Psoas muscle (tissue), 8 donors: ENCODE data around the gene DIRAS2. TPM values are rescaled to one million over a fixed set of nuclear protein-coding genes. Genes with fewer than 3 reads are reported as not detected.

Experiments used
- ATAC-seq, 4 donors: fragments of 200-7000 bp; cut with Tn5 transposase; one replicate each; pipeline ENCODE4 v1.9.1; 2020; ENCODE audit warnings: moderate library complexity in 3 of 4, mild to moderate bottlenecking in 2 of 4
- DNase-seq, 2 donors: peaks; one replicate each; pipeline ENCODE4 v3.0.0-alpha.2; 2020
- H3K27ac ChIP-seq: fragments of 200-600 bp; one replicate; pipeline ENCODE4 v1.8.0; 2022
- H3K27me3 ChIP-seq, 3 donors: fragments of 200-600 bp in 1 of 3; one replicate each; pipeline versions ENCODE4 v1.6.1 to v1.8.0; 2013 to 2022; ENCODE audit warnings: low read length in 2 of 3, mild to moderate bottlenecking in 2 of 3, moderate library complexity in 1 of 3; ENCODE audit not compliant: insufficient read depth in 3 of 3
- H3K36me3 ChIP-seq, 2 donors: fragments of 200-600 bp in 1 of 2; one replicate each; pipeline versions ENCODE4 v1.6.1 to v1.8.0; 2013 to 2022; ENCODE audit warnings: low read depth in 1 of 2, mild to moderate bottlenecking in 1 of 2, moderate library complexity in 1 of 2; ENCODE audit not compliant: insufficient read depth in 1 of 2
- H3K4me1 ChIP-seq: fragments of 200-600 bp; one replicate; pipeline ENCODE4 v1.8.0; 2022
- H3K4me3 ChIP-seq: fragments of 200-600 bp; one replicate; pipeline ENCODE4 v1.8.0; 2022; ENCODE audit warnings: mild to moderate bottlenecking
- H3K9me3 ChIP-seq: fragments of 200-600 bp; one replicate; pipeline ENCODE4 v1.8.0; 2022
- WGBS, 3 donors: extraction: QIAGEN DNeasy Blood & Tissue Kit; methylation state at CpG; one replicate each; pipeline versions ENCODE4 v1.1.6 to v1.1.7; 2013; 5-methylcytosine and 5-hydroxymethylcytosine counted together
- intact Hi-C, 2 donors: fragments of 100-400 bp; cut with DNase I; formaldehyde crosslinking; loops; one replicate each; pipeline versions ENCODE4 v1.11.0 to v1.14.2; 2022
- polyA plus RNA-seq, 3 donors: library from polyadenylated mRNA; stranded (reverse); fragments of 200-250 nt; gene quantifications; one replicate each; pipeline ENCODE4 v1.2.3, GENCODE V29; 2013
- total RNA-seq, 4 donors: library from RNA; stranded (reverse); fragmentation: NEBNext Ultra II Directional in 2 of 4; extraction: Animal tissue kit (Norgen Biotek cat#: 25700) in 2 of 4; gene quantifications; one replicate each; pipeline versions ENCODE4 v1.2.1 to v1.2.4, GENCODE V29; 2021 to 2023
- TF ChIP-seq, protein P1 (sequence below): fragments of 200-600 bp; IDR thresholded peaks from one replicate; pipeline ENCODE4 v1.8.0; 2022; ENCODE audit warnings: antibody characterized with exemption
- donor health status: healthy with polysubstance abuse.
- donor health status: DM: no; HTN: no; CAD: no; lungs with moderate emphysema.
- donor health status: Bipolar disorder and iron deficiency.
- donor health status: healthy.
- donor health status: DM: yes; HTN: yes; CAD: no.
- donor health status: DM: no; HTN: no; CAD: no.
- donor health status: DM: no; HTN: no; CAD: no.
- donor health status: DM: yes; HTN: yes; CAD: no.

DIRAS2 gene
- total and polyA plus RNA-seq, 7 donors = 0.05 to 0.07 (median 0.06) TPM; not detected in 4

DNA sequence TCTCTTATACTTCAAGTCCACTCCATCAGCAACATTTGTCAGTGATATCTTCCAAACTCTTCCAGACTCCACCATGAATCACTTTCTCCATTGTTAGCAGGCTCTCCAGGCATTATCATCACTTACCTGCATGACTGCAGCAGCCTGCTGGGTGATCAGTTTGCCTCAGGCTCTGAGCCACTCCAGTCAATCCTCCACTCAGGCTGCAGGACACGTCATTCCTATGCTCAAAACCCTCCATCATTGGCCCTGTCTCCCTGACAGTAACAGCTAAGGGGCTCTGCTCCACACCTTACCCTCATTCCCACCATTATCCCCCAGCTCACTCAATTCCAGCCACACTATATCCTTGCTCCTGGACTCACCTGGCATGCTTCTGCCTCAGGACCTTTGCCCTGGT is 10.7 kb downstream of the DIRAS2 start:
- ATAC-seq = no peak
- no peaks in the 10 kb centered on the region for H3K4me1 ChIP-seq
- DNase-seq = no peak
- no peaks in the 10 kb centered on the region for H3K9me3 ChIP-seq
- no peaks in the 10 kb centered on the region for H3K27me3 ChIP-seq
- WGBS, 3 donors = 72 to 88% (median 80%) methylated on average over 1 of the region's 1 CpG
- intact Hi-C loops = no loop called here
- H3K4me3 ChIP-seq = no peak overlapping the region
- no peak overlapping the region for H3K27ac ChIP-seq
- no peaks in the 10 kb centered on the region for H3K36me3 ChIP-seq
- TF ChIP-seq, protein P1, sequence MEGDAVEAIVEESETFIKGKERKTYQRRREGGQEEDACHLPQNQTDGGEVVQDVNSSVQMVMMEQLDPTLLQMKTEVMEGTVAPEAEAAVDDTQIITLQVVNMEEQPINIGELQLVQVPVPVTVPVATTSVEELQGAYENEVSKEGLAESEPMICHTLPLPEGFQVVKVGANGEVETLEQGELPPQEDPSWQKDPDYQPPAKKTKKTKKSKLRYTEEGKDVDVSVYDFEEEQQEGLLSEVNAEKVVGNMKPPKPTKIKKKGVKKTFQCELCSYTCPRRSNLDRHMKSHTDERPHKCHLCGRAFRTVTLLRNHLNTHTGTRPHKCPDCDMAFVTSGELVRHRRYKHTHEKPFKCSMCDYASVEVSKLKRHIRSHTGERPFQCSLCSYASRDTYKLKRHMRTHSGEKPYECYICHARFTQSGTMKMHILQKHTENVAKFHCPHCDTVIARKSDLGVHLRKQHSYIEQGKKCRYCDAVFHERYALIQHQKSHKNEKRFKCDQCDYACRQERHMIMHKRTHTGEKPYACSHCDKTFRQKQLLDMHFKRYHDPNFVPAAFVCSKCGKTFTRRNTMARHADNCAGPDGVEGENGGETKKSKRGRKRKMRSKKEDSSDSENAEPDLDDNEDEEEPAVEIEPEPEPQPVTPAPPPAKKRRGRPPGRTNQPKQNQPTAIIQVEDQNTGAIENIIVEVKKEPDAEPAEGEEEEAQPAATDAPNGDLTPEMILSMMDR = no peak

GRCh38 chr9:90629991-90630390 is 12.6 kb downstream of the DIRAS2 start:
- intact Hi-C loops = no loop called here
- WGBS, 3 donors = 78 to 85% (median 79%) methylated on average over 3 of the region's 3 CpGs
- Histone ChIP-seq H3K4me3 (no peak overlapping the region), H3K4me1 (no peaks in the 10 kb centered on the region), H3K27ac (no peak overlapping the region), H3K9me3 (no peaks in the 10 kb centered on the region), H3K36me3 (no peaks in the 10 kb centered on the region), H3K27me3 (no peaks in the 10 kb centered on the region)
- ATAC-seq (no peak), DNase-seq (no peak)
- TF ChIP-seq, protein P1 = no peak

- Histone ChIP-seq H3K36me3 (no peaks in the 10 kb centered on the region), H3K27ac (no peak overlapping the region), H3K4me1 (no peaks in the 10 kb centered on the region), H3K4me3 (no peak overlapping the region), H3K27me3 (peaks cover 0 to 4% (median 0%) of the 10 kb centered on the region in 3 donors), H3K9me3 (no peaks in the 10 kb centered on the region)
- WGBS, 3 donors = 71 to 78% (median 78%) methylated on average over 6 of the region's 6 CpGs
- intact Hi-C loops = no loop called here
- ATAC-seq (no peak), DNase-seq (no peak)
- TF ChIP-seq, protein P1 = no peak
Observed at GRCh38 chr9:90629354-90629753, 13.3 kb downstream of the DIRAS2 start.

GRCh38 chr9:90616806-90617205 is 25.8 kb downstream of the DIRAS2 start:
- intact Hi-C loops = no loop called here

DNA sequence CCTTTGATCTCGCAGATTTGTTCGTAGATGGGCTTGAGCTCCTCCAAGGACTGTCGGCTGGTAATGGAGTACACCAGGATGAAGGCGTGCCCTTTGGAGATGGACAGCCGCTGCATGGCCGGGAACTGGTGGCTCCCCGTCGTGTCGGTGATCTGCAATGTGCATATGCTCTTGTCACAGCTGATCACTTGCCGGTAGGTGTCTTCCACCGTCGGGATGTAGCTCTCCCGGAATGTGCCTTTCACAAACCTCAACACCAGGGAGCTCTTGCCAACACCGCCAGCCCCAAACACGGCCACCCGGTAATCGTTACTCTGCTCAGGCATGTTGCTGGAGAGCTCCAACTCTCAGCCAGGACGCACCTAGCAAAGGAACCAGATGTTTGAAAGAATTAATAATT is 29.1 kb downstream of the DIRAS2 start:
- intact Hi-C loops = no loop called here
- WGBS, 3 donors = 91 to 92% (median 91%) methylated on average over 18 of the region's 18 CpGs

More at GRCh38 chr9:90616806-90617205, 25.8 kb downstream of the DIRAS2 start:
- Histone ChIP-seq H3K27ac (no peak overlapping the region), H3K4me1 (no peaks in the 10 kb centered on the region), H3K36me3 (no peaks in the 10 kb centered on the region), H3K9me3 (no peaks in the 10 kb centered on the region), H3K27me3 (no peaks in the 10 kb centered on the region), H3K4me3 (no peak overlapping the region)
- TF ChIP-seq, protein P1 = no peak
- DNase-seq = no peak
- no peak for ATAC-seq
- WGBS, 3 donors = 69 to 78% (median 77%) methylated on average over 3 of the region's 3 CpGs

More for the DNA sequence above, 29.1 kb downstream of the DIRAS2 start:
- H3K9me3 ChIP-seq = no peaks in the 10 kb centered on the region
- TF ChIP-seq, protein P1 = no peak
- ATAC-seq (no peak), DNase-seq (no peak)
- H3K27me3 ChIP-seq = no peaks in the 10 kb centered on the region
- no peaks in the 10 kb centered on the region for H3K36me3 ChIP-seq
- no peaks in the 10 kb centered on the region for H3K4me1 ChIP-seq
- no peak overlapping the region for H3K4me3 ChIP-seq
- no peak overlapping the region for H3K27ac ChIP-seq
